Prostate gland (tissue), 2 donors: ENCODE measurements around the gene SINHCAF. TPM values are rescaled to one million over a fixed set of nuclear protein-coding genes. Genes with fewer than 3 reads are reported as not detected.

Source experiments
- DNase-seq: peaks from one replicate; pipeline ENCODE4 v3.0.0-alpha.2; 2019; ENCODE audit warnings: low spot score
- H3K27ac ChIP-seq, 2 donors: fragments of 200-600 bp; sonication (generic); 2 replicates each; pipeline ENCODE4 v1.5.1; 2017 to 2019
- H3K27me3 ChIP-seq: fragments of 200-600 bp; sonication (generic); replicated peaks from 2 replicates; pipeline ENCODE4 v1.5.1; 2019; ENCODE audit not compliant: insufficient read depth
- H3K36me3 ChIP-seq, 2 donors: fragments of 200-600 bp; sonication (generic); 1 replicate in 1 of 2; 2 replicates in 1 of 2; pipeline versions ENCODE4 v1.5.1 to v1.8.1; 2017 to 2019
- H3K4me1 ChIP-seq: fragments of 200-600 bp; sonication (generic); replicated peaks from 2 replicates; pipeline ENCODE4 v1.5.1; 2019
- H3K4me3 ChIP-seq, 2 donors: fragments of 200-600 bp; sonication (generic); 2 replicates each; pipeline ENCODE4 v1.5.1; 2017 to 2019
- H3K9me3 ChIP-seq: fragments of 200-600 bp; sonication (generic); 2 replicates; pipeline ENCODE4 v1.5.1; 2017
- POLR2A ChIP-seq: fragments of 450-650 bp; IDR thresholded peaks from one replicate; pipeline ENCODE4 v1.6.1; 2016; ENCODE audit warnings: antibody characterized with exemption, mild to moderate bottlenecking
- POLR2AphosphoS5 ChIP-seq: sonication (generic); formaldehyde crosslinking; IDR thresholded peaks from one replicate; pipeline ENCODE4 v1.6.1; 2017; ENCODE audit warnings: antibody characterized with exemption
- WGBS: methylation state at CpG from one replicate; pipeline ENCODE4 v1.1.5; 2018; 5-methylcytosine and 5-hydroxymethylcytosine counted together
- intact Hi-C: fragments of 100-400 bp; cut with DNase I; formaldehyde crosslinking; loops from one replicate; pipeline ENCODE4 v1.14.2; 2022
- total RNA-seq, 2 donors: library from RNA; depleted of rRNA; stranded (reverse); fragments of >200 nt; gene quantifications; one replicate each; pipeline ENCODE4 v1.1.0, GENCODE V29; 2016
- TF ChIP-seq, protein P1 (sequence below), 4 experiments: fragments of 200-600 bp in 2 of 4; fragments of 450-650 bp in 2 of 4; sonication (generic) in 2 of 4; IDR thresholded peaks; 1 replicate in 3 of 4; 2 replicates in 1 of 4; pipeline ENCODE4 v1.5.1; 2016 to 2019; ENCODE audit warnings: antibody characterized with exemption in 4 of 4, mild to moderate bottlenecking in 2 of 4, moderate library complexity in 2 of 4

Gene SINHCAF
- total RNA-seq, 2 donors from 2014 or later, result 69.1 to 74.1 TPM

DNA sequence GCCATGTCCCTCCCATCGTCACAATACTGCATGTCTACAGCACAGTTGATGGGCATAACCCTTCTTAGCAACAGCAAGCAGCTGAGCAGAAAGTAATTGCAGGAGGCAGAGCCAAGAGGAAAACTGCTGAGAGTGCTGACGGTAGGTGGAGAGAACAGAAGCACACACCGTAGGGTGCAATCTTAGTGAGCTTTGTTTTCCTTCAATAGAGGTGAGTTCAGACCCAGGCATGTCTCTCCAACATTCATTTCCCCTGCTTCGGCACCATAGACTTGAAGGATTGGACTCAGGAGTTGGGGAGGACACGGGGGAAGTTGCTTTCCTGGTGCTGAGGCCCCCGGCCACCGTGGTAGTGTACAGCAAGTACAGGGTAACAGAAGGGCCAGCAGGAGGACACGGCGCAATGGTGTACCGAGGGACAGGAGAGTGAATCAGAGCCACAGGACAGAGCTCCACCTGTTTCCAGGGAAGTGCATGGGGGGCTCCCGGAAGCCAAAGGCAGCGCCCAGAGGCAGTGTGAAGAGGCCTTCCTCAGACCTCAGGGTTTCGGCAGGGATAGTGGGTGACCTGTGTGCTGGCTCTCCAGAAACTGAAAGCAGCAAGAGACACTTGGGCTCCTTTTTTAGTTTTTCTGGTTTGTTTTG lies 36.3 kb upstream of the SINHCAF start:
- TF ChIP-seq POLR2AphosphoS5, result peak; percentile 7
- TF ChIP-seq POLR2A, result no peak
- TF ChIP-seq, protein P1, sequence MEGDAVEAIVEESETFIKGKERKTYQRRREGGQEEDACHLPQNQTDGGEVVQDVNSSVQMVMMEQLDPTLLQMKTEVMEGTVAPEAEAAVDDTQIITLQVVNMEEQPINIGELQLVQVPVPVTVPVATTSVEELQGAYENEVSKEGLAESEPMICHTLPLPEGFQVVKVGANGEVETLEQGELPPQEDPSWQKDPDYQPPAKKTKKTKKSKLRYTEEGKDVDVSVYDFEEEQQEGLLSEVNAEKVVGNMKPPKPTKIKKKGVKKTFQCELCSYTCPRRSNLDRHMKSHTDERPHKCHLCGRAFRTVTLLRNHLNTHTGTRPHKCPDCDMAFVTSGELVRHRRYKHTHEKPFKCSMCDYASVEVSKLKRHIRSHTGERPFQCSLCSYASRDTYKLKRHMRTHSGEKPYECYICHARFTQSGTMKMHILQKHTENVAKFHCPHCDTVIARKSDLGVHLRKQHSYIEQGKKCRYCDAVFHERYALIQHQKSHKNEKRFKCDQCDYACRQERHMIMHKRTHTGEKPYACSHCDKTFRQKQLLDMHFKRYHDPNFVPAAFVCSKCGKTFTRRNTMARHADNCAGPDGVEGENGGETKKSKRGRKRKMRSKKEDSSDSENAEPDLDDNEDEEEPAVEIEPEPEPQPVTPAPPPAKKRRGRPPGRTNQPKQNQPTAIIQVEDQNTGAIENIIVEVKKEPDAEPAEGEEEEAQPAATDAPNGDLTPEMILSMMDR (IDR thresholded peaks at IDR 0.05), result peak in 1 of 4 experiments; percentile 14
- 39% methylated on average over 13 of the region's 13 CpGs for WGBS
- intact Hi-C loops, result no loop called here

DNA sequence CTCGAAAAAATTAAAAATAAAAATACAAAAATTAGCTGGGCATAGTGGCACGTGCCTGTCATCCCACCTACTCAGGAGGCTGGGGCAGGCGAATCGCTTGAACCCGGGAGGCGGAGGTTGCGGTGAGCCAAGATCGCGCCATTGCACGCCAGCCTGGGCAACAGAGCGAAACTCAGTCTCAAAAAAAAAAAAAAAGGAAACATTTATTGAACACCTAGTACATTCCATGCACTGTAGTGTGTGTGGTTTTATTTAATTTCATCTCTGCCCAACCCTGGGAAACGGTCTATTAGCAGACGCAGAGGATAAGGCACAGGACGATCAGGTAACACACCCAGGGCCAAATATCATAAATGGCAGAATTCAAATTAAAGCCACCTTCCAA lies 35.8 kb upstream of the SINHCAF start:
- H3K27me3 ChIP-seq, result no peaks in the 10 kb centered on the region
- no peak for DNase-seq
- peak overlapping the region in 1 of 2 donors; percentile 2 for H3K27ac ChIP-seq
- TF ChIP-seq POLR2A (no peak), POLR2AphosphoS5 (no peak)
- TF ChIP-seq, protein P1 (IDR thresholded peaks at IDR 0.05), result no peak
- H3K4me3 ChIP-seq, result no peak overlapping the region
- no peaks in the 10 kb centered on the region for H3K36me3 ChIP-seq
- H3K4me1 ChIP-seq, result no peaks in the 10 kb centered on the region
- WGBS, result 77% methylated on average over 14 of the region's 14 CpGs
- intact Hi-C loops, result no loop called here
- H3K9me3 ChIP-seq, result no peaks in the 10 kb centered on the region

More for the DNA sequence above, 36.3 kb upstream of the SINHCAF start:
- DNase-seq, result peak; percentile 14
- no peak overlapping the region for H3K4me3 ChIP-seq
- H3K27me3 ChIP-seq, result no peaks in the 10 kb centered on the region
- H3K9me3 ChIP-seq, result no peaks in the 10 kb centered on the region
- peak overlapping the region; percentile 2 to 61 for H3K27ac ChIP-seq
- no peaks in the 10 kb centered on the region for H3K4me1 ChIP-seq
- no peaks in the 10 kb centered on the region for H3K36me3 ChIP-seq

DNA sequence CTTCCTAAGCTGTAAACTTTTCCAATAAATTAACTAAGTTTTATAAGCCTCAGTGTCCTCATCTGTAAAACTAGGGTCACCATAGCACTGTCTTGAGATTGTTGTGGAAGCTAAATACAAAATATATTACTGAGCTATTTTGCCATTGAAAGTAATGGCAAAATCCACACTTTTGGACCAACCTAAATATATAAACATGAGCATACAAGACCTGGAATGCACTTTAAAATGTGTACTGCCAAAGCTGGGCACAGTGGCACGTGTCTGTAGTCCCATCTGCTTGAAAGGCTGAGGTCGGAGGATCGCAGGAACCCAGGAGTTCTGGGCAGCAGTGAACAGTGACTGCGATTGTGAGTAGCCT lies 29.8 kb upstream of the SINHCAF start:
- TF ChIP-seq POLR2A, result no peak
- TF ChIP-seq, protein P1 (IDR thresholded peaks at IDR 0.05), result no peak
- no peak for TF ChIP-seq POLR2AphosphoS5
- Histone ChIP-seq H3K4me3 (no peak overlapping the region), H3K4me1 (no peaks in the 10 kb centered on the region), H3K36me3 (no peaks in the 10 kb centered on the region), H3K27me3 (no peaks in the 10 kb centered on the region), H3K27ac (no peak overlapping the region), H3K9me3 (no peaks in the 10 kb centered on the region)
- no peak for DNase-seq
- 71% methylated on average over 4 of the region's 4 CpGs for WGBS
- intact Hi-C loops, result no loop called here

DNA sequence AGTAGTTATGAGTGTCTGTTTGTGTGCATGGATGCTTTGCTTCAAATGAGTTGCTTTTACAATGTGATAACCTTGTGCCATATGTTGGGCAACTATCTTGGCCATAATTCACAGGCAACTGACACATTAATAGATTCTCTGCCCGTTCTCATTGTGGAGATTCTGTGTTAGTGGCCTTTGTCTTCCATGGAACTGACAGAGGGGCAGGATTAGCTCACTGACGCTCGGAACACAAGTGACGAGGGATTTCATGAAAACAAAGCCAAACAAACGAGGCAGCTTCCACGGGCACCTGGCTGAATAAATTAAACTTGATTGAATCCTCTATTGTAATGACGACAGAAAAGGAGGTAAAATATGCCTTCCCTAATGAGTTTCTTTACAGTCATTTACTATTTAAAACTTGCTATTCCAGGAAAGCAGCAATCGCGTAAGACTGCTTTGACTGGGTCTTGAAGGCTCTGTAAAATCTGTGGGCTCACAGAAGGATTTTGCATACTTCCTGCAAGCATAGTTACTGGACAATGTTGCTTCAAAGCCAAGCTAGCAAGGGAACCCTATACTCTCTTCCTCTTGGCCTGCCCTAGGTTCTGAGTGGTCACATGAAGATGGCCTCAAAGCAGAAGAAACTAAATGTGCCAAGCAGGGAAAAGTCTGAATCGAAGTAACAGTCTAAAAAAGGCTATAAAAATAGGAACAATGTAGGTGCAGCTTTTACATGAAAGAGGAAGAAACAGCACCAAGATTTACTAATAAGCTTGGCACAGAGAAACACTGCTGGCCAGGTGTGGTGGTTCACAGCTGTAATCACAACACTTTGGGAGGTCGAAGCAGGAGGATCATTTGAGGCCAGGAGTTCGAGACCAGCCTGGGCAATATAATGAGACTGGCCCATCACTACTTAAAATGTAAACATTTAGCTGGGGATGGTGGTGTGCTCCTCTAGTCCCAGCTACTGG lies 28.1 kb upstream of the SINHCAF start:
- no peaks in the 10 kb centered on the region for H3K36me3 ChIP-seq
- peak overlapping the region; percentile 14 to 35 for H3K27ac ChIP-seq
- H3K27me3 ChIP-seq, result no peaks in the 10 kb centered on the region
- peak; percentile 23 for DNase-seq
- WGBS, result 22% methylated on average over 12 of the region's 12 CpGs
- no peaks in the 10 kb centered on the region for H3K9me3 ChIP-seq
- no peaks in the 10 kb centered on the region for H3K4me1 ChIP-seq
- H3K4me3 ChIP-seq, result no peak overlapping the region
- intact Hi-C loops, result no loop called here
- peak; percentile 22 for TF ChIP-seq POLR2AphosphoS5
- TF ChIP-seq, protein P1 (IDR thresholded peaks at IDR 0.05), result no peak
